H9 (cell line): Measurements from ENCODE around the gene FAM227B. TPM values are rescaled to one million over a fixed set of nuclear protein-coding genes. Genes with fewer than 3 reads are reported as not detected.

Experiments
- DNase-seq: peaks from one replicate; pipeline ENCODE4 v3.0.0-alpha.2; 2017
- H2AFZ ChIP-seq: one replicate; pipeline ENCODE4 v1.6.1; 2013; ENCODE audit warnings: mild to moderate bottlenecking, low read length, control low read depth, moderate library complexity
- H2AK5ac ChIP-seq: 2 replicates; pipeline ENCODE4 v1.6.1; 2013; ENCODE audit warnings: low read length, control low read depth, mixed read lengths; ENCODE audit not compliant: insufficient read length
- H2BK120ac ChIP-seq: one replicate; pipeline ENCODE4 v1.6.1; 2013; ENCODE audit warnings: low read depth, mild to moderate bottlenecking, low read length, control low read depth, inconsistent platforms; ENCODE audit not compliant: poor library complexity, severe bottlenecking
- H2BK12ac ChIP-seq: 2 replicates; pipeline ENCODE4 v1.6.1; 2013; ENCODE audit warnings: low read length, control low read depth, mixed read lengths, low read depth; ENCODE audit not compliant: insufficient read length
- H2BK15ac ChIP-seq: 2 replicates; pipeline ENCODE4 v1.6.1; 2013; ENCODE audit warnings: low read depth, low read length, control low read depth
- H2BK20ac ChIP-seq: one replicate; pipeline ENCODE4 v1.6.1; 2013; ENCODE audit warnings: low read depth, mild to moderate bottlenecking, low read length, control low read depth, inconsistent platforms; ENCODE audit not compliant: poor library complexity, severe bottlenecking
- H2BK5ac ChIP-seq: 2 replicates; pipeline ENCODE4 v1.6.1; 2013; ENCODE audit warnings: low read length, control low read depth, mixed read lengths; ENCODE audit not compliant: insufficient read length
- H3K14ac ChIP-seq: 2 replicates; pipeline ENCODE4 v1.6.1; 2013; ENCODE audit warnings: low read length, control low read depth; ENCODE audit not compliant: insufficient read depth
- H3K18ac ChIP-seq: 2 replicates; pipeline ENCODE4 v1.6.1; 2013; ENCODE audit warnings: low read depth, mild to moderate bottlenecking, mixed read lengths, low read length, control low read depth; ENCODE audit not compliant: insufficient read length
- H3K23ac ChIP-seq: 2 replicates; pipeline ENCODE4 v1.6.1; 2013; ENCODE audit warnings: low read length, control low read depth, mixed read lengths, low read depth; ENCODE audit not compliant: insufficient read length
- H3K23me2 ChIP-seq: 2 replicates; pipeline ENCODE4 v1.6.1; 2013; ENCODE audit warnings: low read depth, mild to moderate bottlenecking, mixed read lengths, low read length, control low read depth; ENCODE audit not compliant: insufficient read length, poor library complexity, severe bottlenecking
- H3K27ac ChIP-seq: 2 replicates; pipeline ENCODE4 v1.5.1; 2013; ENCODE audit warnings: low read length, control low read depth, mixed read lengths, low read depth; ENCODE audit not compliant: insufficient read length
- H3K27me3 ChIP-seq: 2 replicates; pipeline ENCODE4 v1.6.1; 2013; ENCODE audit warnings: low read length, control low read depth, inconsistent platforms; ENCODE audit not compliant: insufficient read depth
- H3K4ac ChIP-seq: 2 replicates; pipeline ENCODE4 v1.6.1; 2013; ENCODE audit warnings: low read depth, mild to moderate bottlenecking, control low read depth, inconsistent platforms, low read length, moderate library complexity
- H3K4me1 ChIP-seq: 2 replicates; pipeline ENCODE4 v1.6.1; 2013; ENCODE audit warnings: low read length, control low read depth, inconsistent platforms; ENCODE audit not compliant: insufficient read depth
- H3K4me2 ChIP-seq: 2 replicates; pipeline ENCODE4 v1.6.1; 2013; ENCODE audit warnings: low read length, control low read depth, mixed read lengths; ENCODE audit not compliant: insufficient read length, insufficient read depth
- H3K56ac ChIP-seq: 2 replicates; pipeline ENCODE4 v1.6.1; 2013; ENCODE audit warnings: low read depth, mild to moderate bottlenecking, mixed read lengths, low read length, control low read depth; ENCODE audit not compliant: insufficient read length
- H3K79me1 ChIP-seq: 2 replicates; pipeline ENCODE4 v1.6.1; 2013; ENCODE audit warnings: low read depth, mild to moderate bottlenecking, moderate library complexity, low read length, control low read depth, inconsistent platforms; ENCODE audit not compliant: insufficient read depth, poor library complexity, severe bottlenecking
- H3K79me2 ChIP-seq: 2 replicates; pipeline ENCODE4 v1.6.1; 2013; ENCODE audit warnings: low read length, control low read depth, inconsistent platforms; ENCODE audit not compliant: insufficient read depth
- H3K9ac ChIP-seq: 2 replicates; pipeline ENCODE4 v1.6.1; 2013; ENCODE audit warnings: low read length, control low read depth, mixed read lengths; ENCODE audit not compliant: insufficient read length; ENCODE audit errors: extremely low read depth
- H3K9me3 ChIP-seq: one replicate; pipeline ENCODE4 v1.6.1; 2013; ENCODE audit warnings: low read depth, low read length, inconsistent platforms; ENCODE audit not compliant: control insufficient read depth
- H3T11ph ChIP-seq: one replicate; pipeline ENCODE4 v1.6.1; 2013; ENCODE audit warnings: mild to moderate bottlenecking, low read length, control low read depth, inconsistent platforms
- H4K20me1 ChIP-seq: one replicate; pipeline ENCODE4 v1.6.1; 2013; ENCODE audit not compliant: control insufficient read depth, insufficient read length, insufficient read depth
- H4K5ac ChIP-seq: 2 replicates; pipeline ENCODE4 v1.6.1; 2013; ENCODE audit warnings: low read depth, mild to moderate bottlenecking, mixed read lengths, low read length, control low read depth; ENCODE audit not compliant: insufficient read length
- H4K8ac ChIP-seq: replicated peaks from 2 replicates; pipeline ENCODE4 v1.6.1; 2013; ENCODE audit warnings: low read length, control low read depth, mixed read lengths, low read depth; ENCODE audit not compliant: insufficient read length
- H4K91ac ChIP-seq: 2 replicates; pipeline ENCODE4 v1.6.1; 2013; ENCODE audit warnings: low read depth, mild to moderate bottlenecking, moderate library complexity, mixed read lengths, low read length, control low read depth; ENCODE audit not compliant: insufficient read length
- H3K27ac Mint-ChIP-seq, 3 experiments: 2 replicates in 2 of 3; 3 replicates in 1 of 3; pipeline ENCODE4 v1.8.0; 2020 to 2021; ENCODE audit warnings: mixed read lengths in 3 of 3, mild to moderate bottlenecking in 1 of 3, moderate library complexity in 1 of 3
- H3K27me3 Mint-ChIP-seq: 2 replicates; pipeline ENCODE4 v1.8.0; 2021; ENCODE audit warnings: low read depth, mild to moderate bottlenecking, moderate library complexity, mixed read lengths
- H3K36me3 Mint-ChIP-seq, 3 experiments: 2 replicates in 2 of 3; 3 replicates in 1 of 3; pipeline ENCODE4 v1.8.0; 2020 to 2021; ENCODE audit warnings: low read depth in 3 of 3, mixed read lengths in 3 of 3; ENCODE audit not compliant: insufficient read depth in 1 of 3
- H3K4me1 Mint-ChIP-seq, 2 experiments: 2 replicates each; pipeline ENCODE4 v1.8.0; 2020; ENCODE audit warnings: mixed read lengths in 2 of 2
- H3K4me3 Mint-ChIP-seq, 2 experiments: 2 replicates in 1 of 2; 3 replicates in 1 of 2; pipeline ENCODE4 v1.8.0; 2020 to 2021; ENCODE audit warnings: mild to moderate bottlenecking in 2 of 2, mixed read lengths in 2 of 2, moderate library complexity in 1 of 2
- H3K9me3 Mint-ChIP-seq, 2 experiments: 2 replicates in 1 of 2; 3 replicates in 1 of 2; pipeline ENCODE4 v1.8.0; 2020; ENCODE audit warnings: mild to moderate bottlenecking in 2 of 2, mixed read lengths in 2 of 2, moderate library complexity in 1 of 2
- WGBS: extraction: QIAGEN DNeasy Blood & Tissue Kit; methylation state at CpG from one replicate; pipeline ENCODE4 v1.1.7; 2013; ENCODE audit warnings: missing lambda C conversion rate, low lambda C conversion rate, mixed read lengths; ENCODE audit not compliant: insufficient read length; ENCODE audit errors: extremely low coverage; 5-methylcytosine and 5-hydroxymethylcytosine counted together
- total RNA-seq: library from RNA; stranded (reverse); gene quantifications from 2 replicates; pipeline ENCODE4 v1.2.1, GENCODE V29; 2021
- TF ChIP-seq, protein P1 (sequence below): fragments of 200-600 bp; sonication (generic); conservative IDR thresholded peaks from 3 replicates; pipeline ENCODE4 v1.8.0; 2021; ENCODE audit warnings: antibody characterized with exemption, mild to moderate bottlenecking

The FAM227B gene
- total RNA-seq, 1 experiment from 2014 or later, result 5.5 TPM

DNA sequence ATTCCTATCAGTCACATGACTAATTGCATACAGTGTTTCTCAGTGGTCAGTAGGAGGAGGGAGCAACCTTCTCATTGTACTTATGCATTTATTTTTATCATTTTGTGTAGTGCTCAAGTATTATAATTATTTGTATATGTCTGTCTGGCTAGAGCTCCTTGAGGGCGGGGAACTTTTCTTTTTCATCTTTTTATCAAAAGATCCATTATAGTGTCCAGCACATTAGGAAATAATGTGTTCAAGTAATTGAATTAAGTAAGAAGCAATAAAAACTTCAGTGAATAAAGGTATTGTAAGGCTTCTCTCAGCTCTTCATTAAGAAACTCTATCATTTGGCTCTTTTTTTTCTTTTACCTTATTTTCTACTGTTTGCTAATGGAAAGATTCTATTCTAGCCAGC is 178.8 kb downstream of the FAM227B start:
- TF ChIP-seq, protein P1, sequence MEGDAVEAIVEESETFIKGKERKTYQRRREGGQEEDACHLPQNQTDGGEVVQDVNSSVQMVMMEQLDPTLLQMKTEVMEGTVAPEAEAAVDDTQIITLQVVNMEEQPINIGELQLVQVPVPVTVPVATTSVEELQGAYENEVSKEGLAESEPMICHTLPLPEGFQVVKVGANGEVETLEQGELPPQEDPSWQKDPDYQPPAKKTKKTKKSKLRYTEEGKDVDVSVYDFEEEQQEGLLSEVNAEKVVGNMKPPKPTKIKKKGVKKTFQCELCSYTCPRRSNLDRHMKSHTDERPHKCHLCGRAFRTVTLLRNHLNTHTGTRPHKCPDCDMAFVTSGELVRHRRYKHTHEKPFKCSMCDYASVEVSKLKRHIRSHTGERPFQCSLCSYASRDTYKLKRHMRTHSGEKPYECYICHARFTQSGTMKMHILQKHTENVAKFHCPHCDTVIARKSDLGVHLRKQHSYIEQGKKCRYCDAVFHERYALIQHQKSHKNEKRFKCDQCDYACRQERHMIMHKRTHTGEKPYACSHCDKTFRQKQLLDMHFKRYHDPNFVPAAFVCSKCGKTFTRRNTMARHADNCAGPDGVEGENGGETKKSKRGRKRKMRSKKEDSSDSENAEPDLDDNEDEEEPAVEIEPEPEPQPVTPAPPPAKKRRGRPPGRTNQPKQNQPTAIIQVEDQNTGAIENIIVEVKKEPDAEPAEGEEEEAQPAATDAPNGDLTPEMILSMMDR, result no peak
- Histone ChIP-seq H3K4me1 (no peaks in the 10 kb centered on the region; the same call in 1 of the 2 replicates), H3K79me1 (no peaks in the 10 kb centered on the region), H4K8ac (no peak overlapping the region), H3K9ac (no peak overlapping the region), H3K18ac (no peak overlapping the region), H3K79me2 (no peaks in the 10 kb centered on the region), H2BK120ac (no peak overlapping the region), H2BK20ac (no peak overlapping the region), H3K9me3 (no peaks in the 10 kb centered on the region), H2BK12ac (no peak overlapping the region), H3K23me2 (no peaks in the 10 kb centered on the region), H3K27ac (no peak overlapping the region), H4K20me1 (no peaks in the 10 kb centered on the region), H4K91ac (no peak overlapping the region), H3K4ac (no peak overlapping the region), H3K14ac (no peak overlapping the region), H4K5ac (no peak overlapping the region), H3K23ac (no peak overlapping the region), H3T11ph (no peak overlapping the region), H3K27me3 (no peaks in the 10 kb centered on the region), H2AFZ (no peak overlapping the region), H3K56ac (no peak overlapping the region), H2BK5ac (no peak overlapping the region), H2BK15ac (no peak overlapping the region), H3K4me2 (no peak overlapping the region), H2AK5ac (no peak overlapping the region)
- WGBS, result no CpG with 5 or more reads among the region's 1 CpG
- Mint-ChIP-seq H3K27me3 (no peaks in the 10 kb centered on the region), H3K9me3 (no peaks in the 10 kb centered on the region), H3K4me1 (peaks cover 11 to 13% of the 10 kb centered on the region in 2 experiments), H3K36me3 (no peaks in the 10 kb centered on the region), H3K4me3 (no peak overlapping the region), H3K27ac (no peak overlapping the region)
- no peak for DNase-seq
